HG03442 (cell line): ENCODE results near the gene C1QTNF3.

Experiments used
- ATAC-seq: cut with Tn5 transposase; IDR thresholded peaks from one replicate; pipeline ENCODE4 v1.9.1; 2021; ENCODE audit warnings: mild to moderate bottlenecking, moderate library complexity; ENCODE audit not compliant: unreplicated experiment

The C1QTNF3 gene

DNA sequence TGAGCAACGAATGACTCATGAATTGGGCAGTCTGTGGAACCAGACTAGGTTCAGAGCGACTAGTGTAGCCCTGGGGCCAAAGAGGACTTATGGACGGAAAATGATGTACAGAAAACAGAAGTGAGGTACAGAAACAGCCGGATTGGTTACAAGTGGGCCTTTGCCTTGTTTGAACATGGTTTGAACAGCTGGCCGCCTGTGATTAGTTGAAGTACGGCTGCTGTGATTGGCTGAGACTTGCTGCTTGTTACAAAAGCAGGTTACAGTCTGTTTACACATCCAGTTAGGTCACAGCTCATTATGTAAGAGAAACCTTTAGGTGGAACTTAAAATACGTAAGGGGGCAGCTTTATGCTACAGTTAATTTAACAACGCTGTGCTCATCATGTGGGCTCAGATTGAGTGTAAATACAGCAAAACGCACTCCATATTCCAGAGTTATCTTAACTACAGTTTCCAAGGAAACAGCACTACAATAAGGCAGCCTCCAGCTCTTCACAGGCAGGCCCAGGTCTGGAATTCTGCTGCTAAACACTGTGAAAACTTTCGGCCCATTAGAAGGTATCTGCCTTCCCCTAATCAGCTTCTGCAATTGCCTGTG is 41.7 kb downstream of the C1QTNF3 start:
- no peak for ATAC-seq

DNA sequence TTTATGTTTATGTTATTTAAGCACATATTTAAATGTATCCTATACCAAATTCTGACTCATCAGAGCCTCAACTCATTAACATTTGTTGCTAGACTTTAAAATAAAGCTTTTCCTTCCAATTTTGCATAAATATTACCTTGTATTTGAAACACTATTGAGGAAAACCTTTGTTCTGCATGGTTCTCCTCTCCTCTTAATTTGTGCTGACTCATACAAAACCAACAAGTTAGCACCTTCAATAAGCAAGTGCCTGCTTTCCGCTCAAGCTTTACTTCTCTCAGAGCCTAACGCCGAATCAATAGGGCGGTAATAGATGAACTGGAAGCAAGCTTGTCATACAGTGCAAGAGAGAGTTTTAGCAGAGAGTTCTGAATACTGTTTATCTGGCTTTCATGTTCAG is 43.0 kb downstream of the C1QTNF3 start:
- no peak for ATAC-seq

DNA sequence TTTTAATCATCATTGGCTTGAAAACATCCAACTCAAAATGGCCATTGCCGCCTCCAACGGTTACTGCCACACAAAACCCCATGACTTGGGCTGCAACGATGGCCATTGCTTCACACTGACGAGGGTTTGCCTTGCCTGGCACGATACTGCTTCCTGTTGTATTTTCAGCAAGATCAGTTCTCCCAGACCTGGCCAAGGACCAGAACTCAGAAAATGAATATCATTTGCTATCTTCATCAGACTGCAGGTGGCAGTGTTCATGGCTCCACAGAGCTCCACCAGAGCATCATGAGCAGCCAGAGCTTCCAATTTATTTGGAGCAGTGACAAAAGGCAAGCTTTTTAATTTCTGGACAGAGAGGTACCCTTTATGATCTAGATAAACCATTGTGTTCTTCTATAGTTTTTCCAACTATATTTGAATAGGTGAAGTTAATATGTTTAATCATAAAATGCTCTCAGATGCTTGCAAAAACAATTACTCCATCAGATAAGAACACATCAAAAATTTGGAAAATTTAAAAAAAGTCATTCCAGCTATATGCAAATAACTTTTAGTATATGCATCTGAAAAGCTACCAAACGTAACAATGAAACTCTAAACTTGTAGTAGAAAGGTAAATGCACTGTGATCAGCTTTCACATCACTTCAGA is 45.6 kb downstream of the C1QTNF3 start:
- peak; percentile 64 for ATAC-seq

DNA sequence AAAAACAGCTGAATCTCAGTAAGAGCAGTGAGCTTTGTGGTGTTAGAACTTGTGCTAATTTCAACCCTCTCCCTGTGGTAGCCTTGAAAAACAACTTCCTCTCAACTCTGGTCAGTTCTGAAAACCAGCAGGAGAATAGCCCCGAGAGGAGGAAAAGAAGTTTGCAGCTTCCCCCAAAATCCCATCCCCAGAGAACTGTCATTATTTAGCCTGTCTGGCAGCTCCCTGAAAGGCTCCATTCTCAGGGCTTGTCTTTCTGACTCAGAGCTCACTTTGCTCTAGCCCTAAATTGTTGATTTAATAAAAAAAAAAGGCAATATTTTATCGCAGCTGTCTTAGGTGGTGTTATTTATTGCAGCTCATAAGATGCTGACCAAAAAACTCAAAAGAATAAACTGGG is 47.1 kb downstream of the C1QTNF3 start:
- ATAC-seq: no peak

DNA sequence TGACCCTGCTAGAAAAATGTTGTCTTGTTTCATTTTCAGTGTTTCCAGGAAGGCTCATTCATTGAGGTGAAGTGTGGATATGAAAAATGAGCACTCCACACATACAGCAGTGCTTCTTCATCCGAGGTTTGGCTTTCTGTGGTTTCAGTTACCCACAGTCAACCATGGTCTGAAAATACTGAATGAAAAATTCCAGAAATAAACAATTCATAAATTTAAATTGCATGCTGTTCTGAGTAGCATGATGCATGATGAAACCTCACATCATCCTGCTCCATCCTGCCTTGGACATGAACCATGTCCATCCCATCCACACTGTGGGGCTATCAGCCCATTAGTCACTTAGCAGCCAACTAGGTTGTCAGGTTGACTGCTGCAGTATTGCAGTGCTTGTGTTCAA is 48.2 kb downstream of the C1QTNF3 start:
- peak; percentile 48 for ATAC-seq

DNA sequence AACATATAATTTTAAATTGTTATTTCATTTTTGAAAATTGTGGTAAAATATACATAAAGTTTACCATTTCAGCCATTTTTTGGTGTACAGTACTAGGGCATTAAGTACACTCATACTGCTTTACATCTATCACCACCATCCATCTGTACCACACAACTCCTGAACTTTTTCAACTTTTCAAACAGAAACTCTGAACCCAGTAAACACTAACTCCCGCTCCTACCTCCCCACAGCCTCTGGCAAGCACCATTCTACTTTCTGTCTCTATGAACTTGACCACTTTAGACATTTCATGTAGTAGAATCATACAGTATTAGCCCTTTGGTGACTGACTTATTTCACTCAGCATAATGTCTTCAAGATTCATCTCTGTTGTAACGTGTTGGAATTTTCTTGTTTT is 50.1 kb downstream of the C1QTNF3 start:
- no peak for ATAC-seq

DNA sequence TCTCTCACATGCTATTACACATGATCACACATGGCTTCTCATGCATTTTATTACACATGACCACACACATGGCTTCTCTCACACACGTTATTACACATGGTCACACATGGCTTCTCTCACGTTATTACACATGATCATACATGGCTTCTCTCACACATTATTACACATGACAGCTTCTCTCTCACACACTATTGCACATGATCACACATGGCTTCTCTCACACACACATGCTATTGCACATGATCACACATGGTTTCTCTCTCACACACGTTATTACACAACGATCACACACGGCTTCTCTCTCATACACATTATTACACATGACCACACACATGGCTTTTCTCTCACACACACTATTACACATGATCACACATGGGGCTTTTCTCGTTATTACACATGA is 57.6 kb downstream of the C1QTNF3 start:
- no peak for ATAC-seq

DNA sequence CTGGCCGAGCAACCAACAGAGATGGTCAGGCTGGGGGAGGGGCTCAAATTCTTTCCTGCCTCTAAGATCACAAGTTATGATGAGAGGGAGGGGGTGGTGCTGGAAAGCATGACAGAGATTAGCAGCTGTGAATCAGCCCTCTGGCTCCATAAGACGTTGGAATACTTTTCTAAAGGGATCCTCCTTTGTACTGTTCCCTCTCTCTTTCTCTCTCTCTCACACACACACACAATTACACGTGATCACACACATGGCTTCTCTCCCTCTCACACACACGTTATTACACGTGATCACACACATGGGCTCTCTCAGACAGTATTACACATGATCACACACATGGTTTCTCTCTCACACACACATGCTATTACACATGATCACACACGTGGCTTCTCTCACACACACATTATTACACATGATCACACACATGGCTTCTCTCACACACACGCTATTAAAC is 58.3 kb downstream of the C1QTNF3 start, which contains the start of gene SLC45A2:
Gene SLC45A2, minus strand, starts transcription at position 23 of the 454 bp plus-strand sequence. CDS start 110 bp downstream, outside the sequence.
- ATAC-seq: no peak

DNA sequence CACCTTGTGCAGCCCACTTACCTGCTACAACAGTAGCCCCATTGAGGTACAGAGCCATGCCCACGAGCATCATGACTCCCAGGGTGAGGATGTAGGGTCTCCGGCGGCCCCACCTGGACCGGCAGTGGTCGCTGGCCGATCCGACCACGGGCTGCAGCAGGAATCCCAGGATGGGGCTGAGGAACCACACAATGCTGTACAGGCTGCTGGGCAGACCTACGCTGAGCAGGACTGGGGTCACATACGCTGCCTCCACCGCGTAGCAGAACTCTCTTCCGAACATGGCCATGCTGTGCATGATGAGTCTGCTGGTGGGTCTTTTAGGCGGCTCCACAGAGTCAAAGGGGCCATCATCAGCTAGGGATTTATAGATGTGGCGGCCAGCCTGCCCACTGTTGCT is 58.8 kb downstream of the C1QTNF3 start:
- no peak for ATAC-seq

DNA sequence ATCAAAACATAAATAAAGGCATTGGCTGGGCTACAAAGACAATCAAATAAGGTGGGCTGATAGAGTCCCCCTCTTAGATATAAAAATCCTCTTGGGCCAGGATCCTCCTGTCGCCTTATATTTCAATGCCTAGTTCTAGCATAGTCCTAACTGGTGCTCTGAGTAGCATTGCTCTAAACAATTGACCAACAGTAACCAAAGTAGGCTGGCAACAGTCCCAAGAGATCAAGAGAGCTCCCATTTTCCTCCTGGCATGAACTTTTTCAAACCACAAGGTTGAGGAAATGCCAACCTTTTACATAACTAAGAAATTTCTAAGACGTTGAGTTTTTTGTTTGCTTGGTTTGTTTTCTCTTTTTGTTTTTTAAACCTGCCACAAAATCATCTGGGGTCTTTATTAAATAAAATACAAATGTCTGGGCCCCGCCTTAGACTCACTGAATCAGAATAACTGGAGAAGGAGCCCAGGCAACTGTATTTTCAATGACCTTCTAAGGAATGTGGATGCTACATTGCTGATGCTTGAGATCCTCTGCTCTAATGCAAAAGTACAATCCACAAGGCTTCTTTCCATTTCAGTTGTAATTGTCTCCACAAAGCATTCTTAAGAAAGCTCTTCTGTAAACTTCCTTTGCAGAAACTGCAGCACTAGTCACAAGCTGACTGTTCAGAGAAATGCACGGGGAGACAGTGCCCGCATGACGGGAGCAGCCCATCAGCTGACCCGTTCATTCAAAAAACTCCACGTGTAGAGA is 61.4 kb downstream of the C1QTNF3 start:
- ATAC-seq: no peak

DNA sequence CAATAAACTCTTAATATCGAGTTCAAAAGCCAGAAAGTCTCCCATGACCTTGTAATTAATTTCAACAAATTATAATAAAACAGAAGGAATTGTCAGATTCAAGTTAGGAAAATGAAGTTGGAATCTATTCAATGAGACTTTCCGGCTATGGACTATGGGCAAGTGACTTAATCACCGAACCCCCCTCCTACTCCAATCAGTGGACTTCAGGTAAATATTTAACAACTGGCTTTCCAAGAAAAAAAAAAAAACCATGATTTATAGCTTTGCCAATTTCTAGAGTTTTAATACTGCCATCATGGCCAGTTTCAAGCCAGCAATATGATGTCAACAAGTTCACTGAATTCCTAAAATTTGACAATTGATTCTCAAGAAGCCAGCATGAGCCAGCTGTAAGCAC is 63.0 kb downstream of the C1QTNF3 start:
- no peak for ATAC-seq

DNA sequence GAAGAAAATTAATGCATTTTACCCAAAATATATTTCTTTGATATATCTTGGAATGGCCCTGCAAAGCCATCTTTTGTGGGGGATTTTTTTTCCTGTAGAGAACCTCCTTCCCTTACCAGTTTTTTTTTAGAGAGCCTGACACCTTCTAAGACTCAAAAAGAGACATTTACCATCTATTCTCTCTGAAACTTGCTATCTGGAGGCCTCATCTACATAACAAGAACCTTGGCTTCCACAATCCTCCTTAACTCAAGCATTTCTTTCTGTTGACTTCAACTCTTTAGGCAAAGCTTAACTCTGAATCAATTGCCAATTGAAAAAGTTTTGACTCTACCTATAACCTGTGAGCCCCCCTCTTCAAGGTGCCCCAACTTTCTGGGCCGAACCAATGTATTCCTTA is 64.7 kb downstream of the C1QTNF3 start:
- ATAC-seq: no peak

DNA sequence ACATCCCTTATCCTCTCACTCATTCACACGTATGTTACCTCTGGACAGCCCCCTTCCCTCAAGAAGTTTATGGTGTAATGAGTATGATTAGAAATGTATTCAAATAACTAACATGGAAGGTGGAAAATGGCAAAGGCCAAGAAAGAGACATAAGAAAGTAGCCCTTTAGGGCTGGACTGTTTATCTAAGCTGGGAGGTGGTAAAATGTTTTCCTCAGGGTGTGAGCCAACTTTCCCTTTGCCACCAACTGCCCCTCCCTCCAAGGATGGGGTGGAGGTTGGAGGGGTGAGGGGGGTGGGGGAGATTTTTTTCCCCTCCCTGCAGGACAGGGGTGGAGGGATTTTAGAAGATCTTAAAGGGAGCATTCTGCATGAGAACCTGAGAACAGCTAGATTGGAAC is 66.7 kb downstream of the C1QTNF3 start:
- no peak for ATAC-seq

DNA sequence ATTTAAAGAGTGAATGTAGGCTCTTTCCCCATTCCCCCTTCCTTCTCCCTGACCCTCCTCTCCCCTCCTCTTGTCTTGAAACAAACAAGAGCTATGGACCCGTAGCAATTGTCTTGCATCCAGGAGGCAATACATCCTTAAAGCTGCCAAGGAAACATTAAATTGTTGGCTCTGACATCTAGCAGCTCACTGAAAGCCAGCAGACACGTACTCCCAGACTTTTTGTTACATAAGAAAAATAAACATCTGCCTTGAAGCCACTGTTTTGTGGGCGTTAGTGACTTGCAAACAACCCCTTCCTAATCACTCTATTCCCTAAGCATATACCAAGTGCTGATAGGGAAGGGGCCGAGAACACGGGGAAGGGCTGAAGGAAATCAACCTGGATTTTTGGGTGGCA is 67.2 kb downstream of the C1QTNF3 start:
- no peak for ATAC-seq

DNA sequence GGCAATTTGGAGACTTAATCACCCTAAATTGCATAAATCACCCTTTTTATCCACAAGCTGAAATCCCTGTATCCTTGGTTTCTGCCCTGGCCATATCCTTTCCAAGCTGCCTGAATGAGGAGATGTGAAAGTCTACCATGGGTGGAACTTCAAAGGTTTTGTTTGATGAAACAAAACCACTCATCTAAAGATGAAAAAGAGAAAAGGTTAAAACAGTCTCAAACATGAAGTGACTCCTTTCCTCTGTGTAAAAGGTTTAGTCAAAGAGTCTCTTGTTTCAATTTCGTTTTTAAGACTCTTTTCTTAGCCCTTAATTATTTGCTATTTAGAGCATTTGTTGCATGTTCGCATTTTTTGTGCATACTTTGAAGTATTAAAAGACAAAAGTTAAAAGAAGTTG is 69.7 kb downstream of the C1QTNF3 start:
- ATAC-seq: peak; percentile 63

DNA sequence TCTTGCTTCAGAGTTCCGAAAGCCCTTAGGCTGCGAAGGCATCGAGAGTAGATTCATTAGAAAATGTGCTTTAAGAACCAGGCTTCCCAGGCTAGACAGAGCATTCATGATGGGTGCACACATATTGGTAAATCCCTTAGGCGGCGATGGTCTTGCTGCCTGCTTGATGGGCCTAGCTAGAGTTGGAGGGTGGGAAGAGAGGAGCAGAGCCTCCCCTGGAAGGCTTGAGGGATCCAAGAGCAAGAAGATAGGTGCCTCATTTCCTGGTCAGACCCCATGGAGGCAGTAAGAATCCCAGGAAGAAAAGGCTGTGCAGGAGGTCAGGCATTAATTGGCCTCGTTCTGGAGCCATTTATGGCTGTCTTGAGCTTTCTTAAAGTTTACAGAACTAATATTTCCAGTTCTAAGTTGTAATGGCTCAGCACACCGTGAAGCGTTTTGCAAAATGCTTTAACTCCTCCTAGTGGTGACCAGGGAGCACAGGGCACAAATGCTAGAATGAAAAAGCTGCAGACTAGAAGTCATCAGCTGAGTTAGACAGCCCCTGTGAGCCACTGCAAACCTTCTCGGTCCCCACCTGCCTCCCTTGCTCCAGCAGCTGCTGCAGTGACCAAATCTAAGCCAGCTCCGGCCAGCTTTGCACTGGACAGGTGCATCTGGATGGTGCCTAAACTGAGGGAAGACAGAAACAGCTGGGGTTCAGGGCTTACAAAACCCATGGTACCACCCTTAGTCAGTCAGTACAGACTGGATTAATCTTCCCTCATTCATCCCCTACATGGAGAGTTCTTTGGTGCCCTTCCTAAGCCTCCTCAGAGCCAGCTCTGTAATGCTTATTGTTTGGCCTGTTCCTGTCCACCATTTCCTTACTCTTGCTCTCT is 73.2 kb downstream of the C1QTNF3 start:
- peak; percentile 77 for ATAC-seq

DNA sequence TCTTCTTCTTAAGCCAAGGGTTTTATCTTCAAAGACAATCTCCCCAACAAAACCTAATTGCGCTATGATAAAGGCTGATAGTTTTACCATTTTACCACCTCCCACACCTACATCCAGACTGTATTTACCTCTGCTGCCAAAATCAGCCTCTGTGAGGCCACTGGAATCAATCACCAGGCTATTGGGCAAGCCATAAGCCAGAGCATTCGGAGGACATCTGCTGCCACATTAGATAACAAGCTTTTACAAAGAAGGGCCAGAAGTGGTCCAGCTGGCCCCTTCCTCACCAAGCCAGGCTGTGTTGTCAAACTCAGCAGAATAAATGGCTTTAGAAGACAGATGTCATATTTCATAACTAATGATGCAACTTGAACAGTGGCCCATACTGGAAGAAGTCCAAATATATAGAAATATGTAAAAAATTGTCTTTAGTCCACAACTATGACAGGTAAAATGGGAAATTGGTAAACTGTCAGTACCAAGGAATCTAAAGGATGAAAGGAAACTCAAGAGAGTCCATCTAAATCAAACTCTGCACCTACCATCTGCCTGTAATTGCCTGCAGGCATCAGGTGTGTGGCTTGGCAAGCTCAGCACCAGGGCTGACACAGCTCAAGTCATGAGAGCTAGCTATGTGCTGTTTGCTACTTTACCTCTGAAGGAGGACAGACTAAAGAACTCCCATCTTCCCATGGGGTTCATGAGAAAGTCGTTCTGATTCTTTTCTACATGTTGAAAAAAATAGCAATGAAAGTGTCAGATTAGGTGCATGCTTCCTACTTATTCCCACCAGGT is 74.6 kb downstream of the C1QTNF3 start:
- ATAC-seq: no peak
